GM18909 (cell line): Measurements from ENCODE around the gene TMEM129.

ENCODE experiments used
- ATAC-seq: cut with Tn5 transposase; IDR thresholded peaks from one replicate; pipeline ENCODE4 v1.9.1; 2021; ENCODE audit warnings: mild to moderate bottlenecking; ENCODE audit not compliant: unreplicated experiment, poor library complexity

TMEM129 gene, protein sequence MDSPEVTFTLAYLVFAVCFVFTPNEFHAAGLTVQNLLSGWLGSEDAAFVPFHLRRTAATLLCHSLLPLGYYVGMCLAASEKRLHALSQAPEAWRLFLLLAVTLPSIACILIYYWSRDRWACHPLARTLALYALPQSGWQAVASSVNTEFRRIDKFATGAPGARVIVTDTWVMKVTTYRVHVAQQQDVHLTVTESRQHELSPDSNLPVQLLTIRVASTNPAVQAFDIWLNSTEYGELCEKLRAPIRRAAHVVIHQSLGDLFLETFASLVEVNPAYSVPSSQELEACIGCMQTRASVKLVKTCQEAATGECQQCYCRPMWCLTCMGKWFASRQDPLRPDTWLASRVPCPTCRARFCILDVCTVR

DNA sequence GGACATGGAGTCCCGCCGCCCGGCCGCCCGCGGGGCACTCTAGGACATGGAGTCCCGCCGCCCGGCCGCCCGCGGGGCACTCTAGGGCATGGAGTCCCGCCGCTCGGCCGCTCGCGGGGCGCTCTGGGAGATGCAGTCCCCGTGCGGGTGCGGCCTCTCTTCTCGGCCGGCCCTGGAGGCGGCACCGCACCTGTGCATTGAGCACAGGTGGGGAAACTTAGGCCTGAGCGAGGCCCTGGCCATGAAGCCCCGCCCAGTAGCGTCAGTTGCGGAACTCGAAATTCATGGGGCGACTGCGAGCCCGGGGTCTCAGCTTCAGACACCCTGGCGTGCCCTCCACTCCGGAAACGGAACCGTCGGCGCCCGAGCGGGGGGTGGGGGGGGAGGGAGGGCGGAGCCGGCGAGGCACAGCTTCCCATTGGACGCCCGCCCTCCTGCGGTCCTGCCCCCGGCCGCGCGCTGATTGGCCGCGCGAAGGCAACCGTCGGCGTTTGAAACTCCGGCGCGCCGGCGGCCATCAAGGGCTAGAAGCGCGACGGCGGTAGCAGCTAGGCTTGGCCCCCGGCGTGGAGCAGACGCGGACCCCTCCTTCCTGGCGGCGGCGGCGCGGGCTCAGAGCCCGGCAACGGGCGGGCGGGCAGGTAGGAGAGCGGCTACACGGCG, at the start of gene TMEM129, which contains the start of gene TACC3:
TMEM129 (minus strand) TSS at position 321 of the 663 bp plus-strand sequence. CDS start 486 bp downstream, outside the sequence.
TACC3 (plus strand) TSS at position 519 of the 663 bp plus-strand sequence. CDS start 1,901 bp downstream, outside the sequence.
- ATAC-seq = peak; percentile 76

DNA sequence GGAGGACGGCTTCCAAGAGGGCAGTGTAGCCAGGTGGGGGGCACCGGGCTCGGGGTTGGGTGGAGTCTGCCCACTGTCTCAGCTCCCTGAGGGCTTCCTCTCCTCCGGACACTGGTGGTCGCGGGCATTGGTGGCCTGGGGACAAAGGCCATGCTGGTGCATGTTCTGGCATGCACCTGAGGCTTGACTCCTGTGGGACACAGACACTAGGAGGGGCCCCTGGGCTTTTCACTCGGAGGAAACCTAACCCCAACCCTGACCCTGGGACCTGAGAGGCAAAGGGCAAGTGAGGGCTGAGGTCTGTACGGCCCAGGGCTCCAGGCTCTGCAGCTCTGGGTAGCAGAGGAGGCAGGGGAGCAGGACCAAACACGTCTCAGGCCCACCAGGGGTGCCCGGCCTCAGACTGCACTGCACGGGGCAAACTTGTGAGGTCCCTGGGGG, 49.7 kb upstream of the TMEM129 start:
- ATAC-seq = no peak

DNA sequence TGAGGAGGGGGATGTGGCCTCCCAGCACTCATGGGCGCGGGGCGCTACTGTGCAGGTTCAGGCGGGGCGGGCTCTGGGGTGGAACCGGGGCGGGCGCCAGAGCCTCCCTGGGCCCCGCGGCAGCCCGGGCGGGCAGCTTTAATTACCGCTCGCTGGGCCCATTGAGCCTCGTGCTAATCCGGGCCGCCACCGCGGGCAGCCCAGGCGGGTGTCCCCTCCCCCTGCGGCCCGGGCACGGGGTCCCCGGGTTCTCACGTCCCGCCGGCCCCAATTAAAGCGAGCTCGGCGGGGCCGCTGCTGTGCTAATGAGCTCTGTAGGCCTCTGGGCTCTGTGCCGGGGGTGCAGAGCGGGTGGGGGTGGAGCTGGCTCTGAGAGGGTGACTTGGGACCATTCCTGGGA, 49.1 kb upstream of the TMEM129 start:
- no peak for ATAC-seq

DNA sequence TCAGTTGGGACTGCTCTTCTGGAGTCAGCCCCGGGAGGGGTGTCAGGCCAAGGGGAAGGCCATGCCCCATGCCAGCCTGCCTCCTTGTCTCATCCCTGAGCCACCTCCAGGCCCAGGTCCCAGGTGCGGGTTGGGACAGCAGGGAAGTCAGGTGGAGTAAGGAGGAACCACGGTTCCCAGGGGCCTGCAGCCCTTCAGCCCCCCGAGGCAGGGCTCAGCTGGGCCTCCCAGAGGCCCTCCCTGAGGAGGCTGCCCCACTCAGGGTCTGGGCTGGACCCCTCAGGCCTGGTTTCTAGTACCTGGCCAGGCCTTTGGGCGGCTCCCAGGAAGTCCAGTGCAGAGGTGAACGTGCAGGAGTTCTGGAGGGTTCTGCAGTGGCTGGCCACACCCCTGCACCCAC, 48.6 kb upstream of the TMEM129 start:
- no peak for ATAC-seq

DNA sequence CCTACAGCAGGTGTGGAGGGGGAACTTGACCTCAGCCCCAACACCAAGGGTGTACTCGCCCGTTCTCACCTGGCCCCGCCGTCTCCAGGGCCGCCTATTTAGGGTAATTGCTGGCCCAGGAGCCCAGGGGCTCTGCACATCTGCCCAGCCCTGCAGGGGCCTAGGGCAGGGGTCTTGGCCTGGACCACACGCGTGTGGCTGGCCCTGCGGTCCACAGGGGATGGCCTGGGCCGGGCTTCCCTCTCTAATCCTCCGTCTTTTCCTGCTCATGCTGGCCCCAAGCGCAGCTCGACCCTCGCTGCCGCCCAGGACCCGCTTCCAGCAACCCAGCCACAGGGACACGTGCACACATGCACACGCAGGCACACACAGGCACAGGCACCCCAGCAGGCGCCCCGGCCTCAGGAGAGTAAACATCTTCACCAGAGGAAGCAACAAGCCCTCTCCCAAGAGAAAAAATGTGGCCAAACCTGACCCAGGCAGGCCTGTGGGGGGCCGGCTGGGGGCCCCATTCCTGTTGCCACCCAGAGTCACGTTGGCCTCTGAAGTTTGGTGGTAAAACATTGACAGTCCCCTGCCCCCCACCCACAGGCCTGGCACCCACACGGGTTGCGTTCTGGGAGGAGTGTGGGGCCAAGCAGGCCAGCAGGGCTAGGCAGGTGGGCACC, 47.4 kb upstream of the TMEM129 start:
- no peak for ATAC-seq

DNA sequence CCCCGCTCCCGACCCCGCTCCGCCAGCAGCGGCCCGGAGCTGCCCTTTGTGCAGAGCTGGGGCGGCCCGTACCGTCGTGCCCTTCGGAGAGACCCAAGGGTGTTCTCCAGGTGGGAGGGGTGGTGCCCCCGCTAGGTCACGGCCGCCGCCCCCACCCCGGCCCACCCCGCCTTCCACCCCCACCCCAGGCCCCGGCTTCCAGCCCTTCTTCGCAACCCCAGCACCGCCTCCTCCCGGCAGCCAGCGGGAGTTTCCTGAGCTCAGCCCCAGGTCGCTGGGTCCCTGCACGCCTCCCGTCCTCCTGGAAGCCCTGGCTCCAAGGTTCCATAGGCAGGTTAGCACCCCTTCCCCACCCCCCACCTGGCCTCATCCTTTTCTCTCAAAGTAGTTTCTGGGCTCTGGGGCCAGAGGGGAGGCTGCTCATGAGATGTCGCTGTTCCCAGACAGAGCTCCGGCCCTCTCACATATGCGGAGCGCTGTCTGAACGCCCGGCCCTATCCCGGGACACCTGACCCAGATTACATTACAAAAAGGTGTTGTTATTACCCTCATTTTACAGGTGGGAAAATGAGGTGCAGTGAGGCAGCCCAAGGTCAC, 46.7 kb upstream of the TMEM129 start:
- no peak for ATAC-seq

DNA sequence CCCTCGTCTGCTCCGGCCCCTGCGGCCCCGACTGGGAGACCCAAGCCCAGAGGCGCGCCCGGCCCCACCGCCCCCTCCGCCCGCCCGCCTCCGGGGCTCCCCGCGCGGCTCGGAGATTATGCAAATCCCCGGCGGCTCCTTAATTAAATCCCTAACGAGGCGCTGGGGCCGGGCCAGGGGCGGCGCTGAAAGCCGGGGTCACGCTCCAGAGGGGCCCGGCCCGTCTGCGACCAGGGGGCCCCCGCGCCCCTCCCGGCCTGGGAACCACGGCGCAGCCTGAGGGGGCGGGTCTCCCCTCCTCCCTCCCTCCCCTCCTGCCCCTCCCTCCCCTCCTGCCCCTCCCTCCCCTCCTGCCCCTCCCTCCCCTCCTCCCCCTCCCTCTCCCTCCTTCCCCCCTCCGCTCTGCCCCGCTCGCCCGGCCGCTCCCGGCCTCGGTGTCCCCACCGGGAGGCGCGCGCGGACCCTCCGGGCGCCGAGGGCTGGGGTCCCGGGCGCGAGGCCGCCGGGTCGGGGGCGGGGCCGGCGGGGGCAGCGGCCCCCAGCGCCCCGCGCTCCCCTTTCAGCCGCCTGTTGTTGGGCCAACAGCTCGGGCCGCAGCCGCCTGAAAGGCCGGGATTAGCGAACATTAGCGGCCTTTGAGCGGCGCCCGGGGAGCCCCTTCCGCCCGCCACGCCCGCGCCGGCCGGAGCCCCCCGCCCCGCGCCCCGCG, 46.1 kb upstream of the TMEM129 start:
- no peak for ATAC-seq

DNA sequence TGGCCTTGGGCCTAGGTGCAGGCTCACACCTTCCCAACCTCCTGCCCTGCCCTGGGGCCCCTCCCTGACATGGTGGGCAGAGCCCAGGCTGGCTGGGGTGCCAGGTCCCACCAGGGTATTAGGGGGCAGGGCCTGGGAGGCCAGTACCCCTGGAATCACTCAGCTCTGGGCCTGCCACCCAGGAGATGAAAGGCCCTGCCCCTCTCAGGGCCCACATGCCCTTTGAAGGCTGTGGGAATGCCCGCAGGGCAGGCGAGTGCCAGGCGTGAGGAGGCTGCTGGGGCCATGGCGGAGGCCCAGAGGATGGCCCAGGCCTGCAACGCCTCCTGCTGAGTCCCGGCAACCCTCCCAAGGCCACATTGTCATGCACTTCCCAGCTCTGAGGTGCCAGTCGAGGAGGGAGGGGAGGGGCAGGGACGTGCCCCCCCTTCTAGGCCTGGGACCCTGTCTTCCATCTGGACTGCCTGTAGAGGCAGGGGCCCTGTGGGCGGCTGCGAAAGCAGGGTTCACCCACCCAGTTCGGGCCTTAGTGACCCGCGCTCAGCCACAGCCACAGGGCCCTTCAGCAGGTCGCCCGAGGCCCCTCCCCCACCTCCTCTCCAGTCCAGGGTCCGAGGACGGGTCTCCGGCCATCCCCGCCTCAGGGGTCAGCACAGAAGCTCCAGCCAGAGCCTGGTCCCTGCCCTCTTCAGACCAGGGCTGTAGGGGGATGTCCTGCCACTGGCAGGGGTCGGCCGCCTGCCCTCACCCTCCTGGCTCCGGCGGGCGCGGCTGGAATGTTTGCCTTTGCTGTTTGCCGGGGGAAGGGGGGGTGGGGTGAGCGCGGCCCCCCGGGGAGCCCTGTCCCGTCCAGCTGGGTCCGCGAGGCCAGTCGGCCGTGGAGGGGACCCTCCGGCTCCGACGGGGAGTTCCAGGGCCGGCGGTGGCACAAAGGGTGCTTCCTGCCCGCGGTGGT, 45.3 kb upstream of the TMEM129 start:
- no peak for ATAC-seq

DNA sequence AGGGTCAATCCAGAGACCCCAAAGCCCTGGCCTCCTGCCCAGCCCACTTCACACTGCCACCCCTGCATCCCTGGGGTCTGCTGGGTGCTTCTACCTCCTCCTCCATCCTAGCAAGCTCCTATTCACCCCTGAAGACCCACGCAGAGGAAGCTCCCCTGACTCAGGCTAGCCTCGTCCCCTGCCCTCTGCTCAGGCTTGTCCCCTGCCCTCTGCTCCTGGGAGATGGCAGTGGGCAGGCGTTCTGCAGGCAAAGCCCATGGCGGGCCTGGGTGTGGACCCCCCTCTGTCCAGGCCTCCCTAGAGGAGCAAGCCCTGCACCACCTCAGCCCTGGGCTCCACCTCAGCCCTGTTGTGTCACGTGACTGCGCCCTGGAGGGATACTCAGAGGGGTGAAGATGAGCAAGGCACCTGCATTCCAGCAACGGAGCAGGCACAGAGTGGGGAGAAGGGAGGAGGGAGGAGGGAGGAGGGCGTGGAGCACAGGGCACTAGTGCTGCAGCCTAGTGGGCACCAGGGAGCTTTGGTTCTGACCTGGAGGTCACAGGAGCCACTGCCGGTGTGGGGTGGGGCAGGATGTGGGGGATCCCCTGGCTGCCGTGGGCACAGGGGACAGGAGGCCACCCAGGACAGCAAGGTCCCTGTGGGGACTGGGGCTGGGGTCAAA, 44.4 kb upstream of the TMEM129 start:
- ATAC-seq = no peak

DNA sequence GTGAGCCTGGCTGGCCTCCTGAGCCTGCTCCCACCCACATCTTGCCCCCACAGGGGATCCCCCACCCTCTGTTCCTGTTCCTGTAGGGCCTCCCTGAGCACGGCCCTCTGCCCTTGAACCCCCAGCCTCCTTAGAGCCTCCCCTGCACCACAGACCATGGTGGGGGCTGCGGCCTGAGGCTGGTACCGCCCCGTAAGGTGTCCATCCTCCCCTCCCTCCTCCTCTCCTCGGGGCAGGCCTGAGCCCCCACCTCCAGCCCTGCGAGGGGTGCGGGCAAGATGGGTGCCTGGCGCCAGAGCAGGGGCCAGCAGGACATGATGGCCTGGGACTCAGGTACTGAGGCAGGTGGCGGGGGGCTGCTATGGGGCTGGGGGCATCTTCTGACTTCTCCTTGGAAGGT, 43.5 kb upstream of the TMEM129 start:
- ATAC-seq = no peak

DNA sequence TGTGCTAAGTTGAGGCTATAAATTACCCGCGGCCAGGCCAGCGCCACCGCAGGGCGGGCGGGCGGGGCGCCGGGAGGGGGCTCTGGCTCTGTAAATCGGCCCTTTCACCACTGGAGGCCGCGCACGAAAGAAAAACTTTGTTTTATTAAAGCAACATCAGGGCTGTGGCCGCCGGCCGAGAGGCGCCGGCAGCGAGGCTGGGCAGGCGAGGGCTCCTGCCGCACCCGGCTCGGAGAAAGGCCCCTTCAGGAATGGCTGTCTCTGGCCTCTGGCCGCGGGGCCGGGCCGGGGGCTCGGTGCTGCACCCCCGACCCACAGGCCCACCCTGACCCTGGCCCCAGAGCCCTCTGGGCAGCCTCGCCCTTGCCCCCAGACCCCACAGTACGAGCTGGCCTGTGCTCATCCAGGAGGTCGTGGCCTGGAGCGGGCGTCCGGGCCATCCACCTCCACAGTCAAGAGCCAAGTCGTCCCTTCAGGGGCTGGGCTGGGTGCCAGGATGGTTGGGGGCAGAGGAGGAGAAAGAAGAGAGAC, 42.5 kb upstream of the TMEM129 start:
- no peak for ATAC-seq

DNA sequence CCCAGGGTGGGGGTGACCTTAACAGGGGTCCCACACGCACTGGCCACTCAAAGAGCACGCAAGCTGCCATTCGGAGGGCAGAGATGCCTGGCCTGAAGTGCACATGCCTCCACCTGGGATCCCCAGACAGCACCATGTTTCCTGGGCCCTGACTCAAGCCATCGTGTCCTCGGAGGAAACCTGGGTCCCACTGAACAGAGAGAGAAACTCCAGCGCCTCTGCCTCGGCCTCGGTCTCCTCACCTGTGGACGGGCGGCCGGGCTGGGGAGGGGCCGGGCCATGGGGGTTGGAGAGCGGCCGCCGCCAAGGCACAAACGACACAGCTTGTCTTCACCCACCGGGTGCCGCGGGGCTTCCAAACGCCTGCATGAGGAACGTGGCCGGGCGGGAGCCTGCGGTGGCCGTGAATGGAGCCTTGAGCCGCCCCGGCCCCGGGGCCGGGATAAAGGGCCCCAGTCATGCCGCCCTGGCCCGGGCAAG, 42.0 kb upstream of the TMEM129 start:
- ATAC-seq = no peak

DNA sequence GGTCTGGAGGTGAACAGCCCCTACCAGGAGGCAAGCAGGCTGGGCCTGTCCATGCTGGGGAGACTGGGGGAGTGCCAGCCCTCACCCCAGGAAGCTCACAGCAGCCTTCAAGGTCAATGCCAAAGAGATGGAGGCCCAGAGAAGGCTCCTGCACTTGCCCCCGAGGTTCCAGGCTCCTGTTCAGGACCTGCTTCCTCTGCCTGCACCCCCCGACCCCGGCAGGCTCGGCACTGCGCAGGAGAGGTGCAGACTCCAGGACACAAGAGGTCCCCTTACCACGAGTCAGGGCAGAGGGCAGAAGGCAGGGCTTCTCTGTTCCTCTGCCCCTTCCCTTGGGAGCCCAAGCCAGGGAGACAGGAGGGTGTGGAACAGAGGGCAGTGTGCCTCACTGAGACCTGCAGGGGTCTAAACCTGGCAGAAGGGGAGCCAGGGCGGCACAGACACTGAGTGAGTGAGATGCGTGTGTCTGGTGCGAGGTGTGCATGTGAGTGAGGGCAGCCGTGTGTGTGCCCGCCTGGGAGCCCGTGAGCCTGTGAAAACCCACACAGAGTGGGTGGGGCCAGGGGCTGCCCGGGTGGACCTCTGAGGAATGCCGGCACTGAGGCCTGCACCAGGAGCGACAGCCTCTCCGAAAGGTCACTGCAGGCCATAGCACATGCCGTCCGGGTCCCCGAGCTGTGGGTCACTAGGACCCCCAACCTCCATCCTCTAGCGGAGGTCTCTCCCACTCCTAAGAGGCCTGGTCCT, 41.3 kb upstream of the TMEM129 start:
- ATAC-seq = no peak

DNA sequence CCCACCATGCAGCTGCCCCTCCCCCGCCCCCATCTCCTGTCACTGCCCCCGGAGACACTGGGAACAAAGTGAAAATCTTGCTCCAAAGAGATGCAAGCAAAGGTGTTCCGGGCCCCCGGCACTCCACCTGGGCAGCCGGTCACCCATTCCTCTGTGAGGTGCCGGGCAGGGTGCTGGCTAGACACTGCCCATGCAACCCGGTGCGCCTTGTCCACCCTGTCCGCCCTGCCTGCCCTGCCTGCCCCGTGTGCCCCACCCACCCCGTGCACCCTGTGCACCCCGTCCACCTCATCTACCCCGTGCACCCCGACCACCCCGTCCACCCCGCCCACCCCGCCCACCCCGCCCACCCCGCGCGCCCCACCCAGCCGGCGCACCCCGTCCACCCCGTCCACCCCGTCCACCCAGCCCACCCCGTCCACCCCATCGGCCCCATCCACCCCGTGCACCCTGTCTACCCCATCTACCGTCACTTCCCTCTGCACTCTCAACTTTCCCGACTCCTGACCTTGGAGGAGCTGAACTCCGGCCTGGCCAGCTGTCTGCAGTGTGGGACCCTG, 40.1 kb upstream of the TMEM129 start:
- ATAC-seq = no peak

DNA sequence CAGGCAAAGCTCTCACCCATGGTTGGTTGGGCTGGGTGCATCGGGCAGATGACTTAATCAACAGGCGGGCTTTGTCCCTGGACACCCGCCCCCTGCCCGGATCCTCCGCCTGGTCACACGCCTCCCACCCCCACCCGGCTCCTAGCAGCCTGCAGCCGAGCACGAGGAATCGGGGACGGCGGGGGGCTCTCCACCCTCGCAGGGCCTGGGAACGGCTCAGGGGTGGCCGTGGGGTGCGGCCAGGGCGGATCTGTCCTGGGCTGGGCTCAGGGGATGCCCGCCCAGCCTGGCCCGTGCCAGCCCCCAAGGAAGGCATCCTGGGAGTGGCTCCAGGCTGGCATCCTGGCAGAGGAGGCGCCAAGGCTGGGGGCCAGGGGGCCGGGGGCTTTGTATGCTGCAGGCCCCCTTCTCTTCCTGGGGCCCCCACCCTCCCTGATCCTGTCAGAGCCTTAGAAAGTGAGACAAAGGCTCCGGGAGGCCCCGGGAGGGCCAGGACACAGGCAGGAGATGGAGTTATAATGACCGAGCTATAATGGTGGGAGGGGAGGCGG, 39.5 kb upstream of the TMEM129 start:
- no peak for ATAC-seq

DNA sequence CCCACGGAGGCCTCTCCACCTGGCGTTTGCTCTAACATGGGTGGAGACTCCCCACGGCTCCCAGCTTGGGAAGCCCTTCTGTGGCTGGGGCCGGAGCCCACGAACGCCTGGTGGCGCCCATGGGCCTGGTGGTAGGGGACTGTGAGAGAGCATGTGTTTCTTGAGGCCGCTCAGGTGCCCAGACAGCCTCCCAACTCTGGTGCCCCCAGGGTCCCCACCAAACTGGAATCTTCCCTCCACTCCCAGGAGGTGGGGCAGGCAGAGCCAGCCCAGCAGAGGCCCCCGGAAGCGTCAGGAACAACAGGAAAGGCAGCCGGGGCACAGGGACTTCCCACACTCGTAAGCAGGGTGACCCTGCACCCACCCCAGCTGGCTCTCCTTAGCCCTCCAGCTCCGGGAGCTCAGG, 38.7 kb upstream of the TMEM129 start:
- no peak for ATAC-seq
